Liver (tissue), 9 donors: Measurements from ENCODE around the gene ELMO2. TPM values are rescaled to one million over a fixed set of nuclear protein-coding genes. Genes with fewer than 3 reads are reported as not detected.

Source experiments
- DNase-seq: peaks from one replicate; pipeline ENCODE4 v3.0.0-alpha.2; 2017; ENCODE audit warnings: low spot score
- H3K27ac ChIP-seq, 2 donors: one replicate each; pipeline ENCODE4 v1.7.0; 2013; ENCODE audit warnings: inconsistent platforms in 2 of 2, low read length in 2 of 2, control low read depth in 1 of 2, low read depth in 1 of 2, mild to moderate bottlenecking in 1 of 2
- H3K27me3 ChIP-seq, 4 donors: one replicate each; pipeline versions ENCODE4 v1.6.1 to v1.7.0; 2013; ENCODE audit warnings: low read length in 3 of 4, inconsistent platforms in 1 of 4, mild to moderate bottlenecking in 1 of 4, moderate library complexity in 1 of 4; ENCODE audit not compliant: control insufficient read depth in 4 of 4, insufficient read depth in 4 of 4
- H3K36me3 ChIP-seq, 4 donors: one replicate each; pipeline versions ENCODE4 v1.6.1 to v1.7.0; 2013; ENCODE audit warnings: low read length in 3 of 4, mild to moderate bottlenecking in 3 of 4, low read depth in 1 of 4, moderate library complexity in 1 of 4; ENCODE audit not compliant: control insufficient read depth in 4 of 4, insufficient read depth in 3 of 4
- H3K4me1 ChIP-seq, 4 donors: one replicate each; pipeline versions ENCODE4 v1.6.1 to v1.7.0; 2013; ENCODE audit warnings: low read length in 3 of 4, mild to moderate bottlenecking in 3 of 4, moderate library complexity in 1 of 4; ENCODE audit not compliant: control insufficient read depth in 4 of 4, insufficient read depth in 4 of 4
- H3K4me3 ChIP-seq, 3 donors: one replicate each; pipeline versions ENCODE4 v1.6.1 to v1.7.0; 2013; ENCODE audit warnings: low read length in 3 of 3, control low read depth in 1 of 3, low read depth in 1 of 3, mild to moderate bottlenecking in 1 of 3
- H3K9ac ChIP-seq, 2 donors: one replicate each; pipeline ENCODE4 v1.7.0; 2013; ENCODE audit warnings: low read length in 2 of 2, mild to moderate bottlenecking in 2 of 2, moderate library complexity in 2 of 2, control low read depth in 1 of 2, low read depth in 1 of 2
- H3K9me3 ChIP-seq, 4 donors: one replicate each; pipeline versions ENCODE4 v1.6.1 to v1.7.0; 2013; ENCODE audit warnings: low read length in 3 of 4; ENCODE audit not compliant: control insufficient read depth in 4 of 4
- ATF3 ChIP-seq: IDR thresholded peaks from 2 replicates; pipeline ENCODE4 v1.6.1; 2016; ENCODE audit warnings: antibody characterized with exemption
- CTCF ChIP-seq: fragments of 150-350 bp; IDR thresholded peaks from 2 replicates; pipeline ENCODE4 v1.5.1; 2017; ENCODE audit warnings: improper control_type of control experiment, low read depth, low read length; ENCODE audit not compliant: missing input control
- EGR1 ChIP-seq, 2 donors: IDR thresholded peaks; 2 replicates each; pipeline ENCODE4 v1.6.1; 2016 to 2018; ENCODE audit warnings: antibody characterized with exemption in 2 of 2, low read depth in 2 of 2
- FOXA1 ChIP-seq: IDR thresholded peaks from 2 replicates; pipeline ENCODE4 v1.6.1; 2016; ENCODE audit warnings: antibody characterized with exemption
- FOXA2 ChIP-seq: IDR thresholded peaks from 2 replicates; pipeline ENCODE4 v1.6.1; 2016; ENCODE audit warnings: antibody characterized with exemption
- GABPA ChIP-seq, 2 donors: IDR thresholded peaks in 1 of 2; conservative IDR thresholded peaks in 1 of 2; 2 replicates each; pipeline ENCODE4 v1.6.1; 2016; ENCODE audit warnings: antibody characterized with exemption in 2 of 2, mild to moderate bottlenecking in 1 of 2, moderate library complexity in 1 of 2
- HNF4A ChIP-seq, 2 donors: conservative IDR thresholded peaks; 2 replicates each; pipeline ENCODE4 v1.6.1; 2016; ENCODE audit warnings: antibody characterized with exemption in 2 of 2, mild to moderate bottlenecking in 2 of 2
- HNF4G ChIP-seq: IDR thresholded peaks from 2 replicates; pipeline ENCODE4 v1.6.1; 2016; ENCODE audit warnings: antibody characterized with exemption
- JUND ChIP-seq, 2 donors: IDR thresholded peaks; 2 replicates each; pipeline ENCODE4 v1.6.1; 2016; ENCODE audit warnings: antibody characterized with exemption in 2 of 2
- MAX ChIP-seq: IDR thresholded peaks from 2 replicates; pipeline ENCODE4 v1.6.1; 2016; ENCODE audit warnings: antibody characterized with exemption
- NR2F2 ChIP-seq: IDR thresholded peaks from 2 replicates; pipeline ENCODE4 v1.6.1; 2016; ENCODE audit warnings: antibody characterized with exemption
- RAD21 ChIP-seq, 2 donors: IDR thresholded peaks; 2 replicates each; pipeline ENCODE4 v1.6.1; 2016; ENCODE audit warnings: antibody characterized with exemption in 2 of 2, mild to moderate bottlenecking in 2 of 2
- REST ChIP-seq: IDR thresholded peaks from 2 replicates; pipeline ENCODE4 v1.6.1; 2016; ENCODE audit warnings: antibody characterized with exemption, mild to moderate bottlenecking
- RXRA ChIP-seq, 2 donors: IDR thresholded peaks; 2 replicates each; pipeline ENCODE4 v1.6.1; 2017 to 2018; ENCODE audit warnings: antibody characterized with exemption in 2 of 2, mild to moderate bottlenecking in 1 of 2
- SP1 ChIP-seq: IDR thresholded peaks from 2 replicates; pipeline ENCODE4 v1.6.1; 2018; ENCODE audit warnings: antibody characterized with exemption, mild to moderate bottlenecking
- TAF1 ChIP-seq: conservative IDR thresholded peaks from 2 replicates; pipeline ENCODE4 v1.6.1; 2016; ENCODE audit warnings: antibody characterized with exemption, mild to moderate bottlenecking
- YY1 ChIP-seq: IDR thresholded peaks from 2 replicates; pipeline ENCODE4 v1.6.1; 2016; ENCODE audit warnings: antibody characterized with exemption, mild to moderate bottlenecking
- ZBTB33 ChIP-seq: IDR thresholded peaks from 2 replicates; pipeline ENCODE4 v1.6.1; 2016; ENCODE audit warnings: antibody characterized with exemption
- WGBS: extraction: QIAGEN DNeasy Blood & Tissue Kit; methylation state at CpG from one replicate; pipeline ENCODE4 v1.1.7; 2013; 5-methylcytosine and 5-hydroxymethylcytosine counted together
- polyA plus RNA-seq, 2 donors: library from polyadenylated mRNA; stranded (reverse) in 1 of 2; unstranded in 1 of 2; fragments of 200-250 nt in 1 of 2; fragments of >200 nt in 1 of 2; fragmentation: Nextera tagmentation in 1 of 2; extraction: Ambion mirVana in 1 of 2; gene quantifications; one replicate each; pipeline versions ENCODE4 v1.2.1 to v1.2.3, GENCODE V29; 2013 to 2015
- total RNA-seq, 2 donors: library from RNA; depleted of rRNA; stranded (reverse); fragments of >200 nt; gene quantifications; one replicate each; pipeline ENCODE4 v1.2.3, GENCODE V29; 2014
- donor health status: healthy.
- donor health status: healthy.
- donor health status: healthy.
- donor health status: healthy.
- donor health status: healthy.

ELMO2 gene
- total and polyA plus RNA-seq, 4 donors = 7.9 to 16.0 (median 13.9) TPM

- 77% methylated on average over 10 of the region's 10 CpGs for WGBS
- no peak overlapping the region for H3K9ac ChIP-seq
- no peak overlapping the region for H3K4me3 ChIP-seq
- no peaks in the 10 kb centered on the region for H3K27me3 ChIP-seq
- TF ChIP-seq TAF1 = no peak
- no peak for TF ChIP-seq HNF4G
- TF ChIP-seq GABPA (IDR thresholded peaks at IDR 0.05 in 1 of 2, conservative IDR thresholded peaks at IDR 0.05 in 1 of 2) = no peak
- TF ChIP-seq SP1 = no peak
- no peak for TF ChIP-seq NR2F2
- no peak for TF ChIP-seq EGR1 (IDR thresholded peaks at IDR 0.05; ENCODE audit: low read depth in 2 of 2)
- no peak for TF ChIP-seq JUND (IDR thresholded peaks at IDR 0.05)
- no peak for TF ChIP-seq FOXA2
- TF ChIP-seq ZBTB33 = no peak
- no peak for TF ChIP-seq HNF4A (conservative IDR thresholded peaks at IDR 0.05)
- no peak for TF ChIP-seq MAX
- TF ChIP-seq REST = no peak
- no peak for TF ChIP-seq CTCF
- TF ChIP-seq YY1 = no peak
- no peak for TF ChIP-seq RAD21 (IDR thresholded peaks at IDR 0.05)
- no peak for TF ChIP-seq RXRA (IDR thresholded peaks at IDR 0.05)
- TF ChIP-seq ATF3 = no peak
- no peak for TF ChIP-seq FOXA1
- peaks cover 0 to 3% (median 3%) of the 10 kb centered on the region in 4 donors for H3K36me3 ChIP-seq
- peaks cover 8 to 42% (median 22%) of the 10 kb centered on the region in 4 donors for H3K4me1 ChIP-seq
- no peak overlapping the region for H3K27ac ChIP-seq
- no peaks in the 10 kb centered on the region for H3K9me3 ChIP-seq
- DNase-seq = no peak
These were observed 47.1 kb downstream of the ELMO2 start for GRCh38 chr20:46359233-46359751.
